Activated naive CD4-positive, alpha-beta T cell (primary cell): ENCODE data around the gene NAGS.
"Not testable (repeated sequence)": the region's sequence is repeated elsewhere in the genome, so short reads cannot be mapped to it uniquely, and the experiment has no call there.

Experiments
- DNase-seq, 4 experiments: peaks; one replicate each; lab custom pipeline; 2025; lab: John Stamatoyannopoulos, UW

The NAGS gene

GRCh38 chr17:43984521-43984920 lies 19.9 kb upstream of the NAGS start:
- DNase-seq = no peak

GRCh38 chr17:43986225-43986981 lies 18.0 kb upstream of the NAGS start:
- no peak for DNase-seq

GRCh38 chr17:43987131-43988021 lies 17.0 kb upstream of the NAGS start:
- no peak for DNase-seq

- DNase-seq = no peak
Observed at GRCh38 chr17:43988301-43988700, 16.1 kb upstream of the NAGS start.

DNA sequence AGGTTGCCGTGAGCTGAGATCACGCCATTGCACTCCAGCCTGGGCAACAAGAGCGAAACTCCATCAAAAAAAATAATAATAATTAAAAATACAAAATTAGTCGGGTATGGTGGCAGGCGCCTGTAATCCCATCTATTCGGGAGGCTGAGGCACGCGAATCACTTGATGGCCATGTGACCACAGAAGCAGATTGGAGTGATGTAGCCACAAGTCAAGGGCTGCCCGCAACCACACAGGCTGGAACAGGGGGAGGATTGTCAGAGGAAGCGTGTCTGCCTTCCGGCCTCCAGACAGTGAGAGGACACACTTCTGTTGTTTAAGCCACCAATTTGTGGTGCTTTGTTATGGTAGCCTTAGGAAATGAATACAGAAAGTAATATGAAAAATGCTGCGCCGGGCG lies 11.8 kb upstream of the NAGS start:
- DNase-seq = no peak

- peak; percentile 25 to 54 (median 39) for DNase-seq
Observed at GRCh38 chr17:43994272-43995149, 9.9 kb upstream of the NAGS start.

- DNase-seq = no peak
Observed at GRCh38 chr17:43995150-43995471, 9.3 kb upstream of the NAGS start.

GRCh38 chr17:43997180-43997579 lies 7.2 kb upstream of the NAGS start:
- not testable (repeated sequence) for DNase-seq

- DNase-seq = no peak
Observed at GRCh38 chr17:43998552-43998951, 5.9 kb upstream of the NAGS start.

- no peak for DNase-seq
Observed at GRCh38 chr17:43999024-43999423, 5.4 kb upstream of the NAGS start.

DNA sequence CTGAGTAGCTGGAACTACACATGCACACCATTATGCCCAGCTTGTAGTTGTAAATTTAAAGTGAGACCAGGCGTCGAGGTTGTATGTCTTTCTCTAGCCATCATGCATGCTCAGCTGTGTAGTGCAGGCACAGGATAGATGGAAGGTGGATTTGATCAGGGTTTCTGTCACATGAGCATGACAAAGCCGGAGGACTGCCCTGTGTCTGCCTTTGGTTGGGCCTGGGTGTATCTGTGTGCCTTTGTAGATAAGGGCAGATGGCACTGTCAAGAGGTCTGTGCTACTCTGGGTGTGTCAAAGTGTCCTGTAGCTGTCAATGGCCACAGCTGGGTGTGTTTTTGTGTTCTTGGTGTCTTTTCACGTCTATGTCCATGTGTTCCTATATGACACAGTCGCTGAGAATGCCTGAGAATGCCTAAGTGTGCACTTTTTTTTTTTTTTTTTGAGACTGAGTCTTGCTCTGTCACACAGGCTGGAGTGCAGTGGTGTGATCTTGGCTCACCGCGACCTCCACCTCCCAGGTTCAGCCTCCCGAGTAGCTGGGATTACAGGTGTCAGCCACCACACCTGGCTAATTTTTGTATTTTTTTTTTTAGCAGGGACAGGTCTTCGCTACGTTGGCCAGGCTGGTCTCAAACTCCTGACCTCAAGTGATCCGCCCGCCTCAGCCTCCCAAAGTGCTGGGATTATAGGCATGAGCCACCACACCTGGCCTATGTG lies 4.1 kb upstream of the NAGS start:
- DNase-seq = no peak

GRCh38 chr17:44000871-44001460 lies 3.5 kb upstream of the NAGS start:
- no peak for DNase-seq

GRCh38 chr17:44001461-44001920 lies 2.9 kb upstream of the NAGS start:
- DNase-seq = no peak

GRCh38 chr17:44002141-44002848 lies 2.1 kb upstream of the NAGS start:
- DNase-seq = no peak

DNA sequence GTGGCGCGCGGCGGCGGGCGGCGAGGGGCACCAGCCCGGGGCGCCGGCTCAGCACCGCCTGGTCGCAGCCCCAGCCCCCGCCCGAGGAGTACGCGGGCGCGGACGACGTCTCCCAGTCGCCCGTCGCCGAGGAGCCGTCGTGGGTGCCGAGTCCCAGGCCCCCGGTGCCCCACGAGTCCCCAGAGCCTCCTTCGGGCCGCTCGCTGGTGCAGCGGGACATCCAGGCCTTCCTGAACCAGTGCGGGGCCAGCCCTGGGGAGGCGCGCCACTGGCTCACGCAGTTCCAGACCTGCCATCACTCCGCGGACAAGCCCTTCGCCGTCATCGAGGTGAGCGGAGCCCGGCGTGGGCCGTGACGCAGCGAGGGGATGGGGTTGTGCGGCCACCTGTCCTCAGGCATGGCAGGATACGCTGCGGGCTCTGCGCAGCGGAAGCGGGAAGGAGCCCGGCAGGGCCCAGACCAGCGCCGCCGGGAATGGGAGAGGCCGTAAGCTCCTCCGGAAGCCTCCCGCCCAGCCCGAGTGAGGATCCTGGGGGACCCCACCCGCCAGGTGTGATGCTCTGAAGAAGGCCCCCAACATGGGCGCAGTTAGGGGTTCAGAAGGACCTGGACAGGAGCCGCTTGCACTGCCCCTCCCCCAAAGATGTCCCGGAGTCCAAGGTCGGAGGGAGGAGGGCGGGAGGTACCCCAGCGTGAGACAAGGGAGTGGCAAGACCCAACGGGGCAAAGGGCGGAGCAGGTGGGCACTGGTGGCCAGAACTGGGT lies 522 bp downstream of the NAGS start:
- peak in 1 of 4 experiments; percentile 14 for DNase-seq

- DNase-seq = peak in 2 of 4 experiments; percentile 18 to 28
Observed at GRCh38 chr17:44005527-44006271, 1.3 kb downstream of the NAGS start.

- no peak for DNase-seq
Observed at GRCh38 chr17:44006272-44006597, 1.8 kb downstream of the NAGS start.

GRCh38 chr17:44006598-44007345 lies 2.4 kb downstream of the NAGS start:
- DNase-seq = peak; percentile 82 to 96 (median 90)
